ENCODE measurements around the gene KIAA2012.

Gene KIAA2012

DNA sequence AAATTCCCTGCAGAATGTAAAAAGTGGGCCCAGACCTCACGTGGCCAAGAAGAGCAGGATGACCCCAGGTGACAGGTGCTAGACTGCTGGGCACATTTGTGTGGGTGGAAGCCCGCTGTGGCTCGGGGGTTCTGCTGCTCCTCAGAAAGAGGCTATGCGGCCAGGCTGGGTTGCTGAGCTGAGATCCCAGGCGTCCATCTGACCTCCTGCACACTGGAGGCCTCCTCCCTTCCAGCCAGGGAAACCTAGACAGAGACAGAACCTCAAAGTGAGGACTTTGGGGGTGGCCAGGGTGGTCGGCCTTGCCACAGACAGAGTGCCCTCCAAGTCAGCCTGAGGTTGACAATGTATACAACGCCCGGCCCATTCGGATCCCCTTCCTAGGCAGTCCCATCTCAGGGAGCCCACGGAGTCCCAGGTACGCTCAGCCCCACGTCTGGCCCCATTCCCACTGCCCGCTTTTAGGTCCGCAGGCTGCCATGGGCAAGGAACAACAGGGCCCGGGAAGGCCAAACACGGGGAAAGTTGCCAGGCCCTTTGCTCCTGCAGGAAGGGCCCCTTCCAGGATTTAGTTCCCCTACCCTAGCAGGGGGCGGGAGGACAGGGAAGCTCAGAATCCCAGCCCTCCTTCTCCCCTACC lies 75.6 kb downstream of the KIAA2012 start:
- DNase-seq = peak in 1 of 56 donors; percentile 6

DNA sequence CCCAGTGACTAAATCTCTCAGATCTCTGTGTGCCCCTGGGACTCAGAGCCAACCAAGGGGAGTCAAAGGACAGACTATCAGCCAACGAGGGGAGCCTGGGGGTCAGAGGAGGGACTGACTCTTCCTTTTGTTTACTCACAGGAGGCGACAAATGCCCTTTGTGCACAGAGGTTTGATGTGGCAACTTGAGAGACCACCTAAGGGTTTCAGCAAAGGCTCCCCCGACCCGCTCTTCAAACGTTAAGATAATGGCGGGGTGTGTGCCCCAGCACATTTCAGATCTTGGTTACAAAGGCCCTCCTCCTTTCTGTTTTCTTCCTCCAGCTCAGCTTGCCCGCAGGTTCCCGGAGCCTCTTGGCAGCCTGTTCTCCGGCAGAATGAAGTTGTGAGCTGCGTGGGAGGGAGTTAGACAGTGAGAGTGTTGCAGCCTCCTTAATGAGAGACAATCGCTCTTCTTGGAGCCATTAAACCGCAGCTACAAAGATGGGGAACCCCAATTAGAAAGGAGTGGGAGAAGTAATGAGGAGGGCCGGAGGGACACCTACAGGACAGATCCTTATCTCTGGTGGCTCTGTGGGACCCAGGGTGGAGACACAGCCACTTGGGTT lies 76.2 kb downstream of the KIAA2012 start:
- peak in 41 of 56 donors; percentile 1 to 77 (median 32) for DNase-seq

DNA sequence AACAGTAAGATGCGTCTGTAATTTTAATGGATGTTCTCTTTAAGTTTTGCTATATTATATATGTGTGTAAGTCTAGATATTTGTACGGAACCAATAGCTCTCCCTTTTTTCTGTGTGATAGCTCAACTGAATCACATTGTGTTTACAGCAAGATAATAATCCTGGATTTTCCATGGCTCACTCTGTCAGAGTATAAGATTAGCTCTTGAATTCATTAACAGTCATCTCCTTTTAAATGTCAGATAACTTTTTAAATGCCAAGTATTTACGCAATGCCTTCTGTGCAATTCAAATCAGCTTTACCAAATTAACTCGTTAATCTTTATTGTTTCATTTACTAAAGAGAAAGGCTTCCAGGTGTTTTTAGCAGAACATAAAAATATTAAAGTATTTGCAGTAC lies 76.9 kb downstream of the KIAA2012 start:
- DNase-seq = no peak

DNA sequence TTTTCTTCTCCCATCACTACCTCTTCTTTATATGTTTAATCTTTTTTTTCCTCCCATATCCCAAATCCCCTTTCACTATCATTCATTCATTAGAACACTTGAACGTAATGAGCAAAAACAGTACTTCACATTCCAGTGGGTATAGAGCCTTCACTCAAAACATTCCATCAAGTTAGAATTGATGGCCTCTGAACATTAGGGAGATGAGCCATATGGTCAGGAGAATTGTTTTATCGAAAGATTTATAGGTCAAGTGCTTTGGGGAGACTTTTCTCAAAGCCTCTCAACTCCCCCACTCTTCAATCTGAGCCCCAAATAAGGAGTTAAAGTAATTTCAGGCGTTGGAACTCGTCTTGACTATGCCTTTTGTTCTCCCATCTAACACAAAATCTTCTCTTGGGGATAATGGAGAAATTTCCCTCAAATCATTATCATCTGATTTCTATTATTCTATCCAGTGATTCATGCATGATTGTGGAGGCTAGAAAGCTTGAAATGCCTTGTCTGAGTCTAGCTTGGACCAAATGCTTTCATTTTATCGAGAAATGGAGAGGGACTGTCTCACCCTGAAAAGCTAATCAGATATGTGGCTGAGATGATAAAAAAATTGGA lies 79.2 kb downstream of the KIAA2012 start:
- no peak for DNase-seq

DNA sequence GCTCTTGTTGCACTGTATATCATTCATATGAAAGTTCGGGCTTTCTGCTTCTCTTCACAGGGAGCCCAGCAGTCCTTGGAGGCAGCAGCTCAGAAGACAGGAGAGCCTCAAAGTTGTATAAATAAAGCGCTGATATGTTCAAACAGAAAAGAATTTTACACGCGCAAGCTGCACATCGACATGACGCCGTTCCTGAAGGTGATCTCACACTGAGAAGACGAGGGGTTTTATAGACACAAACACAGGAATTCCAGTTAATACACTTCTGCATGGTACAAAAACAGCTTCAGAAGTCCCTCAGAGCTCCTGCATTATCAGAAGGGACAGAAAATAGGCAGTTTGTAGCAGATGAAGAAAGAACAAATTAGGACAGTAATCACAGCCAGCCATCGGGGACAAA lies 81.6 kb downstream of the KIAA2012 start:
- no peak for DNase-seq

DNA sequence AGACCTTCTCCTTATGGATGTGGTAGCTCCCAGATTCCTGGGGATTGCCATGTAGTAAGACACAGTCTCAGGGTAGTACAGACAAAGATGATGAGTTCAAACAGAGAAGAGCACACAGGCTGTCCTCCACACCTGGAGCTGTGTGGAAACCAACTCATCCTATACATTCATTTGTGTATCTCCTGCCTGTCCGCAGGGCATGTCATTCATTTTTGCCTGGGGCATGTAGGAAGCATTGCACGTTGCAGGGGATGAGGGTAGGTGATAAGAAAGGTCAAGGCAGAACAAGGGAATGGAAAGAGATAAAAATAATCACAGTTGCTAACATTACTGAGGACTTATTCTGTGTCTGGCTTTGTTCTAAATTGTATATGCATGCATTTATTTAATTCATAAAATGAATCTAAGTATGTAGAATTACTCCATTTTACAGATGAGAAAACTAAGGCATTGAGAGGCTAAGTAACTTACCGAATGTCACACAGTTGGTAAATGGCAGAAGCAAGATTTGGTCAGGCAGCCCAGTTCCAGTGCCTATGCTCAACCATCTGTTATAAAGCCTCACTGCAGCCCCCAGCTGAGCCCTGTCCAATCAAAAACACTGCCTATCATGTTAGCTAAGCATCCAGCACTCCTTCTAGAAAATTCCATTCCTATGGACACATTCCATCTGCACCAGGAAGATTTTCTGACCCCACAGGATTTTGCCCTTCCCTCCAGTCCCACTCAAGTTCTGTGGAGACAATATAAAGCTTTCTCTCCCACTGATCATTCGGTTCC lies 84.3 kb downstream of the KIAA2012 start:
- no peak for DNase-seq

DNA sequence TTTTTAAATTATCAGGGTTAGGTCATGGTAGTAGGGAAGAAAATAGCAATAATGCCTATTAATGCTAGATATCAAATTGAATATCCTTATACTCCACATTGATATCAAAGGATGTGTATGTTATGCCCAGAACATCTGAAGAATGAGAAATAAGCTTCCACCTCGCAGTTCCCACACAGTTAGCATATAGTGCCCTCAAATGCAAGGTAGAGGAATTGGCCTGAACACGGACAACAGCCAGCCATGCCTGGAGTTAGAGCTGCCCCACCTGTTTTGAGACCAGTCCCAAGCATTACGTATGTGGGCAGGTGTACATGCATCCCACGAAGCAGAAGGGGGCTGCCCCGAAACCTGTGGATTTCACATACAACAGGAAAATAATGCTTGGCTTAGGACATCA lies 85.7 kb downstream of the KIAA2012 start:
- DNase-seq = no peak

DNA sequence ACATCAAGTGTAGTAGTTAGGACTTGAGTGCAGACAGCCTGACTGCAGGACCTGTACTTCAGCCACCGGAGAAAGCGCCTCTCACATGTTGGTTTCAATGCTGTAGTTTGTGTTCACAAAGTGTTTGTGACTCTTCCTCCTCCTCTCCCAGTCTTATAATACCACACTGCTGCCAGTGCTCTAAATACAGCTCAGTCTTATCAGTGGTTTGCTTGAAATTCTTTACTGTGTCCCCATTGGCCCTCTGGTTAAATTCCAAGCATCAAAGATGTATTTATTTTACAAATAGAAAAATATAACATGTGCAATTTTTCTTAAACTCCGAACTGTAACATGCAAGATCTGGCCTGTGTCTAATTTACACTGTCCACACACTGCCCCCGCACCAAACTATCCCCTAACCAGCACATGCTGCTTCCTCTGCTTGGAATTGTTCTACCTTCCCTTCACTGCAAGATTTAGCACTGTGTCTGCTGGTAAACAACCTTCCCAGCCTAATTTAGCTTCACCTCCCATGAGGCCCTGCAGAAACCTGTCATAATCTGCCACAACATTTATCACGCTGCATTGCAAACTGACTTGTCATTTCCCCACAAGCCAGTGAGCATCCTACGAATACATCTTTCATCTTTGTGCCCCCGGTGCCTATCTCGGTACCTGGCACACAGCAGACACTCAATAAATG lies 88.2 kb downstream of the KIAA2012 start:
- peak in 18 of 56 donors; percentile 6 to 59 (median 12) for DNase-seq

DNA sequence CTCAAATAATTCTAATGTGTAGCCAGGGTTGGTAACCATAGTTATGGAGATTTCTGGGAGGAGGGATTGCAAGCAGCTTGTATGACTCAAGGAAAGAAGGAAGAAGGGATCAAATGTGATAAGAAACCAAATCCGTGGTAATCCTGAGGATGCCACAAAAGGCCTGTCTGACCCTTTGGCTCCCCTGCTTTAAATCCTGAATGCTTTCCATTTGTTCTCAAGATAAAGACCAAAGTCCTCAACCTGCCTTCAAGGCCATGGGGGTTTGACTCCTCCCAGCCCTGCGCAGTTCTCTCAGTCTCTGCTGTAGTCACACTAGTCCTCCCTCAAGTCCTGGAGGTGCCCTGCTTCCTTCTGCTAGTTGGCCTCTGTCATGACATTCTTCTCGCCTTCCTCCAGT lies 91.4 kb downstream of the KIAA2012 start:
- DNase-seq = no peak

DNA sequence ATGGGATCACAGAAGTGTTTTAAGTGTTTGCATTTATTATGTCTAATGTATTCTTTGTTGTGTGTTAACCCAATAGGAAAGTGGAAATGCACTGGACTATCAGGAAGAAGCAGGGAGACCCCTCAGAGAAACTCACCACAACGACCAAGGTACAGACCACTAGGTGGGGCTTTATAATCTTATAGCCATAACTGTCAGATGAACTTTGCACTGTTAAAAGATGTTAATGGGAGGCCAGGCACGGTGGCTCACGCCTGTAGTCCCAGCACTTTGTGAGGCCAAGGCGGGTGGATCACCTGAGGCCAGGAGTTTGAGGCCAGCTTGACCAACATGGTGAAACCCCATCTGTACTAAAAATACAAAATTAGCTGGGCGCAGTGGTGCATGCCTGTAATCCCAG lies 92.2 kb downstream of the KIAA2012 start:
- no peak for DNase-seq

DNA sequence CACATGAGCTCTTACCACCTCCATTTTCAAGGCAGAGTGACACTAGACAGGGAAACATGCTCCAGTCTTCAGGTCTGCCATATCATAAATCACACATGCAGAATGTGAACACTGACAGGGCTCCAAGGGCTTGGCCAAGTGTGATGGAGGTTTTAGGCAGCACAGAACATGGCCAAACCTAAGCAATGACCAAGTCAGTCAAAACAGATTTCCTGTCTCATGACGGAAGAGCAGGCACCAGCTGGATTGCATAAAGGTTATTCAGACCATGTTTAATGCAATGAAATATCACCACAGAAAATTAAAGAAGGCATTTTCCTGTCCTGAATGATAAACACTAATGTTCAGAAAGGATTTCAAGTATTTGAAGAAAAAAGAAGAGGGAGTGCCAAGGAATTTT lies 92.9 kb downstream of the KIAA2012 start:
- no peak for DNase-seq

DNA sequence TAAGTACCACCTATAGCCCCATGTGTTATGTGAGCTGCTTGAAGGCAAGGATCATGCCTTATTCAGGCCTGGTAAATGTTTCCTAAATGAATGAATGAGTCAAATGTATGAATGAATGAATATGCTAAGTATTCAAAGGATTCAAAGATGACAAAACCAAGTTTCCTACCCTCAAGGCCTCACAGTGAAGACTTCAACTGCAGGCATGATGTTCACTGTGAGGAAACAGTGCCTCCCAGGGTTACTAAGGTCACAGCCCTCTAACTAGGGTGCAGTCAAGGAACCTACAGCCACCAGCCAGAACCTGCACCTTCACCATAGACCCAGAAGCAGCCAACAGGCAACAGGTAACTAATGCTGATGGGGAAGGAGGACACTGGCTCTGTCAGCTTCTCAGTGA lies 96.1 kb downstream of the KIAA2012 start:
- DNase-seq = no peak

DNA sequence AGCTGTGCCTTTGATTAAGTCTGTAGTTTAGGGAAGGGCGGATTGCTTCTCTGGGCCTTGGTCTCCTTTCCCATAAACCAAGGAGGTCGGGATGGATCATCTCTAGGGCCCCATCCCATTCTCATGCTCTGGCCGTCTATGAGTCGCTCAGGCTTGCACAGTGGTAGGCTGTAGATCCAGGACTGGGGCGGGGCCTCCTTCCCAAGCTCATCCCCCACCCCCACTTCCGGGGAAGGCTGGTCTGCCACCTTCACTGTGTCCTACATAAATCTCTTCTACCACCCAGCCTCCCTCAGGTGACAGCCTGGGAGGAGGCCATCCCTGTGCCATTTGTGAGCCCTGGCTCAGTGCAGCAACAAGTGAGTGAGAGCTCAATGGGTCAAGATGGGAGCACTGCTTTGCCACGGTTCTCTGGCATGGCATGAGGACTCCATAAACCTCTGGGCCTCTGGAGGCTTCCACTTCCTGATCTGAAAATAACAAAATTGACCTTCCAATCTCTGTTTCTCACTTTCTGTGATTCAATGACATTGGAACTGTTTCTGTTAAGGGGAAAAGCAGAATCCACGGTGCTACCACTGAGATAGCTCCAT lies 96.9 kb downstream of the KIAA2012 start:
- DNase-seq = no peak

DNA sequence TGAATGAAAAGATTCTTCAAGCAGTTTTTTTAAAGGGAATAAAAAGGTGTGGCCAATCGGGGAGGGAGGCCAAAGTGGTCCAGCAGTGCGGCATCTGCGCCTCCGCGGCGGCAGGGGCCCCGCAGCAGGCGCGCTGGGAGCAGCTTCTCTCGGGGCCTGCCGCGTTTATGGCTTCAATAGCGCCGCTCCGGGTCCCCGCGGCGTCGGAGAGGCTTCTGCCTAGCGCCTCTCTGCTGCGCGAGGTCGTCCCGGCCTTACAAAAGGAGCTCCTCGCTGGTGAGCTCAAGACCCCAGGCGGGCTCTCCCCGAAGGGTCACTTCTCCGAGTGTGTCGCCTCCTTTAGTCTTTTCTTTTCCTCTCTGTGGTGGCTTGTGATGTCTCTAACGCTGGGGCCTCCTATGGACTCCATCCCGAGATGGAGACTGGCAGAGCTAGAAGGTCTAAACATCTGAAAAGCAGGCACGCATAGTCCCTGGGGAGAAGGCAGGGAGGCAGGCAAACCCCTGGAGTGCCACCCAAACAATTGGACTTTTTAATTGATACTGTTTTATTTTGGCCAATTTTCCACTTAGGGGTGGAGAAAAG lies 98.3 kb downstream of the KIAA2012 start:
- peak in 3 of 56 donors; percentile 1 to 14 (median 3) for DNase-seq

DNA sequence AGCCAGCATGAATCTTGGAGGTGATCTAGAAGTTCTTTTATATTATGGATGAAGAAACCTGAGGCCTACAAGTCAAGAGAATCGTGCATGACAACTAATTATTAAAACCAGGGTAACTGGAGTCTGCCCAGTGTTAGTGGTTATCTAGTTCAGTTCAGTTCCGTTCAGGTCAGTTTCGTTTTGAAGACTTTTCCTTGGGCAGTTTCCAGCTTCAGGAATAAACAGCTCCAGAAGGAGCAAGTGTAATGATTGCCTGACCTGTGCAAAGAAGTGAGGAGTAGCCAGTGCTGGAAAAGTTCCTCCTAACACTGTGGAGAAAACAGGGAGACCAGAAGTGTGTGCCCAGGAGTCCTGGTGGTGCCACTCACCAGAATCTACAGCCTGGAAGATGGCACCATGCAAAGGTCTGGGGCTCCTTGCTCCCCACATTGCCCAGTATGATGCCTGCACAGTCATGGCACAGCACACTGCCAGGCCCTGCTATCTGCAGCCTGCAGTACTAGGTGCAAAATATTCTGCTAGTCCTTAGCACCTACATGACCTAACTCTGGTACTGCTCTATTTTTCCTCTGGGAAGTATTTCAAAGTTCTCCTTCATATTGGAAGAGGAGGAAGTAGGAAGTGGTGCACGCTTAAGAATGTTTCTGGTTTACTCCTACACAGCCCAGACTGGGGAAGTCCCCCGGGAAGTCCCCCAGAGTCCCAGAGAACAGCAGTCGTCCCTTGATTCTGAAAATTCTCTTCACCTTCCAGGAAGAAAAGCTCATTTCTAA lies 99.6 kb downstream of the KIAA2012 start:
- DNase-seq = no peak

DNA sequence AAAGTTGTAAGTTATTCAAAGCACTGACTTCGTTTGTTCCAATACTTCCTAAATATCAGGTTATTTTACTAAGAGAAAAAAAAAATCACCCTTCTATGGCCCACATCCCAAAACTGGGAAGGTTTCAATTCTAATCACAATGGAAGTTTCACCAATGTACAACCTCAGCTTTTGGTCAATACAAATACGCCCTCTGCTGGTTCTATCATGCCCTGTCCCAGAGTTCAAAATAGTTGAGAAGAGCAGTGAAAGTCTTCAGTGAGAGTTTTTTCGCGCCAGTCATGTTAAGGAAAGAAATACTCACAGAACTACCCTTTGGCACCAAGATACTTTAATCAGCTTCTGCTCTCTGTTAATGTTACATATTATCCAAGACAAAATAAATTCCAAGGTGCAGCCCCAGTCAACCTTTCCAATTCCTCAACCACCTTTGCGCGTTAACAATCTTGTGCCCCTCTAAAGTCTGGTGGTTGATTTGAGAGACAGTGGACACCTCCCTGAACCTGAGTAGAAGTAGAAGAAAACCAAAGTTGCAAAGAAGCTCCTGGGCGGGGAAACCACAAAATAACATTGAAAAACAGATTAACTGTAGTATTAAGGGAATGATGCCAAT lies 105.4 kb downstream of the KIAA2012 start:
- DNase-seq = peak in 29 of 56 donors; percentile 0 to 73 (median 15)

DNA sequence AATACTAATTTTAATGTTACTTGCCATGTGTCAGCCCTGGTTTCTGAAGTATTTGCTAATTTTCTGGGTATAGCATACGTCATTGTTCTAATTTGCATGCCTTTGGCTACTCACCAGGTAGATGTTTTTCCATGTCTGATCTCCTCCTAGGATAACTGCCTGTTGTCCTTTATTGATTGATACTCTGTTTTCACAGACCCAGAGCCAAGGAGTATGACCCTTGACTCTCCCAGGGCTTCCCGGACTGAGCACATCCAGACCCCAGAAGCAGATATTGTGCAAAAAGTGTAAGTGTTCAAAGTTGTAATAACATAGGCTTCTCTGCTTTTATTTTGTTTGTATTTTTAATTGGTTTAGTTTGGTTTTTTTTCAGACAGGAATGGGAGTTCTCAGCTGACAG lies 111.5 kb downstream of the KIAA2012 start:
- no peak for DNase-seq

DNA sequence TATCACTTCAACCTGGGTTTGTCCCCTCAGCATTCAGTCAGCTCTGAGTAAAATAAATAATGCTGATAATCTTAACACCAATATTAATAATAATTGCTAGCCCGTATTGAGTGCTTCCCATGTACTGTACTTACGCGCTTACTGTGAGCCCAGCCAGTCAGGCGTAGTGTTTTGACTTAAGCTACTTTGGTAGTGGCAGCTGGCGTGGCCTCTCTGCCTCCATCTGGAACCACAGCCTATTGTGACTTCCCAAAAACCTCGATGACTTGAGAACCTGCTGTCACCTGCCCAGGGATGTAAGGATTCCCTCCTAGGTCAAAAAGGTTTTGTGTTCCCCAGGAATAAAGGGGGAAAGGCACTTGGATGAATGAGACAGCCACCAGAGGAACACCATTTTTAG lies 112.1 kb downstream of the KIAA2012 start:
- no peak for DNase-seq

DNA sequence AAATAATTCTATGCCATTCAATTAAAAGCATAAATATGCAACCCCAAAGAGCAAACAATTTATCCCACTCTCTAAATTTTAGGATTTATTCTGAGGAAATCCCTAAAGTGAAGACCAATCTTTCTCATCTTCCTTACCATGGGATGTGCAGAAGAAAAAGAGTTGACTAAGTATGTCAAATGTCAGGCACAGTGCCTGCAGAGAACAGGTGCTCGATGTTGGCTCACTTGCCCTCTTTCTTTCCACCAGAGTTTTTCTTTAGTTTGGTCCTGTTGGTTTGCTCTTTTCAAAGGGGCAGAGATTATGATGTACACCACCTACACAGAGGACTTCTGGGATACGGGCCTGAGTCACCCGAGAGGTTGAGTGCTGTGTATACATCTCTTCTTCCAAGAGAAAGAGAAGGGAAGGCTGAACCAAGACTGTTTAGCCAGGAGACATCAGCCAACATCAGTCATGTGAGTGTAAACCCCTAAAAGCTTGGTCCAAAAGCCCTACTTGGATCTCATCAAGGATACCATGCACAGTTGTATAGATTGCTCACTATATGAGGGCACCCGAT lies 113.7 kb downstream of the KIAA2012 start:
- no peak for DNase-seq

Measured in nucleus accumbens (tissue), 56 donors.